ENCODE measurements around the gene SSTR5. TPM values are rescaled to one million over a fixed set of nuclear protein-coding genes. Genes with fewer than 3 reads are reported as not detected.
"Not testable (repeated sequence)": the region's sequence is repeated elsewhere in the genome, so short reads cannot be mapped to it uniquely, and the experiment has no call there.

SSTR5 gene
- total RNA-seq = not detected

- DNase-seq = no peak
Measured at GRCh38 chr16:1072526-1073261, at the start of gene SSTR5. Gene SSTR5 (plus strand): TSS chr16:1072747. CDS start chr16:1078869, 6,122 bp downstream.

- DNase-seq = no peak
Measured at GRCh38 chr16:1024138-1024537, 48.4 kb upstream of the SSTR5 start.

- DNase-seq = not testable (repeated sequence)
Measured at GRCh38 chr16:1025183-1025809, 47.3 kb upstream of the SSTR5 start.

GRCh38 chr16:1026057-1026783, 46.3 kb upstream of the SSTR5 start:
- DNase-seq = no peak

- DNase-seq = no peak
Measured at GRCh38 chr16:1026784-1027500, 45.6 kb upstream of the SSTR5 start.

GRCh38 chr16:1027501-1027815, 45.1 kb upstream of the SSTR5 start:
- DNase-seq = no peak

- no peak for DNase-seq
Measured at GRCh38 chr16:1028056-1028455, 44.5 kb upstream of the SSTR5 start.

GRCh38 chr16:1028524-1029258, 43.9 kb upstream of the SSTR5 start:
- no peak for DNase-seq

GRCh38 chr16:1029259-1029545, 43.3 kb upstream of the SSTR5 start:
- no peak for DNase-seq

GRCh38 chr16:1030473-1030901, 42.1 kb upstream of the SSTR5 start:
- DNase-seq = no peak

- no peak for DNase-seq
Measured at GRCh38 chr16:1031666-1032065, 40.9 kb upstream of the SSTR5 start.

- DNase-seq = no peak
Measured at GRCh38 chr16:1032607-1033006, 39.9 kb upstream of the SSTR5 start.

- DNase-seq = no peak
Measured at GRCh38 chr16:1033128-1033679, 39.3 kb upstream of the SSTR5 start.

- DNase-seq = no peak
Measured at GRCh38 chr16:1034230-1035065, 38.1 kb upstream of the SSTR5 start.

GRCh38 chr16:1035066-1035415, 37.5 kb upstream of the SSTR5 start:
- no peak for DNase-seq

- DNase-seq = no peak
Measured at GRCh38 chr16:1036166-1036565, 36.4 kb upstream of the SSTR5 start.

- DNase-seq = no peak
Measured at GRCh38 chr16:1036726-1037393, 35.7 kb upstream of the SSTR5 start.

- DNase-seq = no peak
Measured at GRCh38 chr16:1037394-1038257, 34.9 kb upstream of the SSTR5 start.

- no peak for DNase-seq
Measured at GRCh38 chr16:1038932-1039331, 33.6 kb upstream of the SSTR5 start.

GRCh38 chr16:1039762-1040161, 32.8 kb upstream of the SSTR5 start:
- DNase-seq = no peak

Data from effector CD4-positive, alpha-beta T cell (primary cell).